Stimulated activated CD4-positive, alpha-beta T cell treated with anti-CD3 and anti-CD28 coated beads, Interleukin-15, amount 100 ng/mL, for 48 hours (primary cell): Measurements from ENCODE around the gene PI3.

ENCODE experiments used
- DNase-seq, 2 donors: peaks; one replicate each; pipeline ENCODE4 v3.0.0-alpha.2; 2020; ENCODE audit warnings: low read depth in 2 of 2

Gene PI3

DNA sequence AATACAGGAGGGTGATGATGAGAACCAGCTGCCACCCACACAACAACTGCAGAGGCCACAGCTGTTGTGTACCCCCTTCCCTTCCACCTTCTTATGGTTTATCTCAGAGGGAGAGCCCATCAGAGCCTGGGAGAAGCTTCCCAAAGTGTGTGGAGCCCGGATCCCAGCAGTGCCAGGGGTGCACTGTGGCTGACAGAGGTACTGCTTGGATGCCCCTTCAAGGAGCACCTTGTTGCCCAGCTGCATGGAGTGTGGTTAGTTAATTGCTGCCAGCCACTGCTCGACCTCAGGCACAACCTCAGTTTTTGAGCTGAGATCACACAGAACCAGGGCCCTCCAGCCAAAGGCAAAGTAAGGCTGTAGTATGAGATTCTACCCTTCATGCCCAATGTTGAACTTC is 13.0 kb downstream of the PI3 start:
- DNase-seq: no peak

DNA sequence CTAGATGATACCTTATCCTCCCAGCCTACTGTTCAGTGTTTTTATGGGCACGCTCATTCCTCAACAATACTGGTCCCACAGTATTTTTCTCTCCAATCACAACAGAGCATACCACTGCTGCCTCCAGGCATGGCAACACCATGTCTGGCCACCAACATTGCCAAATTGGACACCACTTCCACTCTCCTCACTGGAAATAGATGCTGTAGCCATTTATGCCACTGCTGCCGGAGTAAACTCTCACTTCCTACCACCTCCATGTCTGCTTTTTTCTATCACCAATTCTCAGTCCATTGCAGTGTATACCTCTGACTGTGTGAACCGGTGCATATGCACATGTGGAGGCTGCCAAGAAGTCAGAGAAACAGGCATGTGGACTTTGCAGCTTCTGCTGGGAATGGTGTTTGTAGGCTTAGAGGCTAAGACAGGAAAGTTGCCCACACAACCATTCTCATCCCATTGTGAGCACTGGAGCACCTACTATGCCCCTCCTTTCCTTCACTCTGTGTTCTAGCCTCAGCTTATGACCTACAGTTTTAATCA is 14.4 kb downstream of the PI3 start:
- DNase-seq: no peak

DNA sequence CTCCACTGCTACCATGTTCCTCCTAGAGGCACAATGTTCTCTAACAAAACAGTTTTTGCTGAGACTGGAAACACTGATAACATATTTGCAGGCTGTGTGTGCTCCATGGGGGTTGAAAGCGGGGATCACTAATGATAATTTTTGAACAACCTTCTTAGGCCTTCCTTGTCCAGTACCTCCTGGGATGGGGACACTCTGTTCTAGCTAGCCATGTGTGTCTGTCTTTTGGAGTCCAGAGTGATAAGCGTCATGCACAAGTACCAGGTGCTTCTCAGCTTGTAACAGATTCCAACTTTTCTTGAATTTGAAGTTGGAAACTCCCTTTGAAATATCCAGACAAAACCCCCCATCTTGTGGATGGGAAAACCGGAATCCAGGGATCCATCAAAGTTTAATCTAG is 15.2 kb downstream of the PI3 start:
- DNase-seq: no peak

DNA sequence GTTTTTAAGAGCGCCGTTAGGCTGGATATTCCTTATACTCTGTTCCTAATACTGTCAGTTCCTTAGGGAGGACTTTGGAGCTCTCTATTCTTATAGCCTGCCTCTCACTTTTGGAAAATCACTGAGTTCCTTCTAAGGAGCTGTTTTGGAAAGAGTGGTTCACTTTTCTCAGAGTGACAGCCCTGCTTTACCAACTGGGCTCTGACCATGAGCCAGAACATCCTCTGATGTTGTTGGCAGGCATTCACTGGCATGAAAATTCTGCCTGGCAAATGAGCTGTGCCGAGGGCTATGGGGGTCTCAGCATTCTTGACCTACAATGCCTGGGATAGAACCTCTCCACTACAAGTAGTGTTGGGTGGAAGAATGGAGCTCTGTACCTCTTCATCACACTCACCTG is 17.2 kb downstream of the PI3 start:
- DNase-seq: no peak

DNA sequence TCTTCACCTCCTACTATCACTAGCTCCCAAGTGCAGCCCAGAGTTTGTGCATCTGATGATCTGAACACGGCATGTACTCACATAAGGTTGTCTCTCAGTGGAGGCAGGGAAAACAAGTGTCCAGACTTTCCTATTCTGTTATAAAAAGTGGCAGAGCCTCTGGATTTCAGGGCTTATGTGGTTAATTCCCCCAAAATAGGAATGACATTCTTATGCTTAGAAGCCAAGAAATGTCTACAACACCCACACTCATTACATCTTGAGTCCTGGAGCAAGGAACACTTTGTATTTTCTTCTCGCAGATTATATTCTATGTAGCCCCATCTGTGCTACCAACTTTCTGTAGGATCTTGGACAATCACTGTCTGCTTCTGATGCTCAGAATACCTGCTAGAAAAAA is 18.6 kb downstream of the PI3 start:
- DNase-seq: no peak

DNA sequence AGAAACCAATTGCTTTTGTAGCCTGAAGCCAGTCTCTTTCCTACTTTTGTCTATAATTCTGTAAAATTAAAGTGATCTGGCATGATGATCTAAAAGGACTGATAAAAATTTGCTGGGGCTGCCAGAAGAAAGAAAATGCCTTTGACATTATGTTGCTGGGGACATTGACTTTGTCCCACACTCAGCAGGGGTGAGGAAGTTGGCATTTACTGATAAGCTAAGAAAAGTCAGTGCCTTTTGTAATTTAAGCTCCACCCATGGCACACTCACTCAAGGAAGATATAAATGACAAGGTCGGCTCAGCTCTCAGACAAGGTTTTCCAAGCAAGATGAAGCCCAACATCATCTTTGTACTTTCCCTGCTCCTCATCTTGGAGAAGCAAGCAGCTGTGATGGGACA is 32.0 kb downstream of the PI3 start, which contains the start of gene SEMG1:
SEMG1 (plus strand) TSS at position 309 of the 400 bp plus-strand sequence; CDS start at position 330, 21 bp downstream.
- DNase-seq: no peak

DNA sequence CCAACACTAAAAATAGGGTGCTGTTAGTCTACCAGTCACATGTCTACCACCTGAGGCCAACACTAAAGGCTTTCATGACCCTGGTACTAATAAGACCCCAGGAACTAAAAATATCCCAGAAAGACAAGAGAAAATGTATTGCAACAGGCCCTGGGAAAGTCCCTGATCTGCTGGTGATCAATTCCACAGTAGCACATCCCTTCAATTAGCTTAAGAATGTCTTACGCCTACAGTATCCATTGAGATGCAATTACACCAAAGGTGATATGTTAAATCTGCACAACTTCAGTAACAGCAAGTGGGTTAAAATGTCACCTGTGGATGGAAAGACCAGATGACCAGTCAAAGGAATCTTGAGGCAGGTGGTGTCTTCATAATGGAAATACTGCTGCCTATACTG is 35.2 kb downstream of the PI3 start:
- no peak for DNase-seq

DNA sequence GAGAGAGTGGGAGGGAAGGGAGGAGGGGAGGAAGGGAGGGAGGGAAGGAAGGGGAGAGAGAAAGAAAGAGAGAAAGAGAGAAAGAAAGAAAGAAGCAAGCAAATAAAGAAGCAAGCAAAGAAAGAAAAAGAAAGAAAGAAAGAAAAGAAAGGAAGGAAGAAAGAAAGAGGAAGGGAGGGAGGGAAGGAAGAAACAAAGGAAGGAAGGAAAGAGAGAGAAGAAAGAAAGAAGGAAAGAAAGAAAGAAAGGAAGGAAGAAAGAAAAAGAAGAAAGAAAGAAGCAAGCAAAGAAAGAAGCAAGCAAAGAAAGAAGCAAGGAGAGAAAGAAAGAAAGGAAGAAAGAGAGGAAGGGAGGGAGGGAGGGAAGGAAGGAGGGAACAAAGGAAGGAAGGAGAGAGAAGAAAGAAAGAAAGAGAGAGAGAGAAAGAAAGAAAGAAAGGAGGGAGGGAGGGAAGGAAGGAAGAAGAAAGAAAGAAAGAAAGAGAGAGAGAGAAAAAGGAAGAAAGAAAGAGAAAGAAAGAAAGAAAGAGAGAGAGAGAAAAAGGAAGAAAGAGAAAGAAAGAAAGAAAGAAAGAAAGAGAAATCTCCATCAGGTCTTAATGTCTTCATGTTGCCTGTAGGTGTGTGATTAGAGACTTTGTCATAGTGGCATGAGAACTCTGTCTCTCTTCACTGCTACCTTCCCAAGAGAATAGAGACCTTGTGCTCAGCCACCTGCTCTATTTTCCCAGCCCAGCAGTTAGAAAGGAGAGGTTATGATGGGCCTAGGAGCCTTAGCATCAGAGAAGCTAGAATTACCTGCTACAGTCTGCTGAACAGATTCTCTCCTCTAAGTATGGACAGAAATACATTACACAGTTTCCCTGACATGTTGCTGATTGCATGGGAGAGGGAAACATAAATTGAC is 37.1 kb downstream of the PI3 start:
- no peak for DNase-seq

DNA sequence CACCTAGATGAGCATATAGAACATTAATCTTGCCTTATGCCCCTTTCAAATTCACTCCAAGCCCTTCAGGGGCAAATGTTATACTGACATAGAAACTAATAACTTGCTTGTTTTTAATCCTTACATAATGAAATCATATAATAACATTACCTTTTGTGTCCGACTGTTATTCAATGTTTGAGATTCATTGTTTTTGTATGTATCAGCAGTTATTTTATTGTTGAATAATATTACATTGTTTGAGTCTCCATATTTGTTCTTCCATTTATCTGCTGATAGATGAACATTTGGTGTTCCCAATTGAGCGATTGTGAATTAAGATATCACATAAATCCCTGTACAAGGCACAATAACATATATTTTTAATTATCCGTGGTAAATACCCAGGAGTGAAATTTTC is 38.1 kb downstream of the PI3 start:
- no peak for DNase-seq

DNA sequence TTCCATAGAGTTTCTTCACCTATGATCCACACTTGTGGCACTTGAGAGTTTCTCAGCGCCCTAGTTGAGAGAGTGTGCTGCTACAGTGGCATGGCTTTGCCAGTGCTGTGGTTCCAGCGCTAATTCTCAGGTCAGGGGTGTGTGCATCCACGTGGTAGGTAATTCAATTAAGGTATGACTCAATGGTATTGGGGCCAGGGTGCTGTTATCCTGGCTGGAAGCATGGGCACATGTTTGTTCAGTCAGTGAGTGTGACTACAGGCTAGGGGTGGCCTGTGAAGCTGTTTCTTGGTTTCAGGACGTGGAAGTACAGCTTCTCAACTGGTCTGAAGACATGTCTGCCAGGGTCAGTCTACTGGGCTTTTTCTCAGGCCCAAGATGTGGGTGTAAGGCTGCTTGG is 43.4 kb downstream of the PI3 start:
- no peak for DNase-seq

DNA sequence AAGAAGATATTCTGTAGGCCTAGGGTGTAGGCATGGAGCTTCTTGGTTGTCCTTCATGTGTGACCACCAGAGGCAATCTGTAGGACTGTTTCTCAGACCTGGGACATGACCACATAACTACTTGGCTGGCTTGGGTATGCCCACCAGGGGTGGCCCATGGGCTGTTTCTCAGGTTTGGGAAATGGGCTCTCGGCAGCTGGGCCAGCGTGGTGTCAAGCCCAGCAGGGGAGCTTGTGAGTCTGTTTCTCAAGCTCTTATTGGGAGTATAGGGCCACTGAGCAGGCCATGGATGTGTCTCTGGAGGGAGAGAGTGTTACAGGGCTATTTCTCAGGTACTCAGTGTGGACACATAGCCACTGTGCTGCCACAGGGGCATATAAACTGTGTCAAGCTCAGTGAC is 43.9 kb downstream of the PI3 start:
- DNase-seq: no peak

DNA sequence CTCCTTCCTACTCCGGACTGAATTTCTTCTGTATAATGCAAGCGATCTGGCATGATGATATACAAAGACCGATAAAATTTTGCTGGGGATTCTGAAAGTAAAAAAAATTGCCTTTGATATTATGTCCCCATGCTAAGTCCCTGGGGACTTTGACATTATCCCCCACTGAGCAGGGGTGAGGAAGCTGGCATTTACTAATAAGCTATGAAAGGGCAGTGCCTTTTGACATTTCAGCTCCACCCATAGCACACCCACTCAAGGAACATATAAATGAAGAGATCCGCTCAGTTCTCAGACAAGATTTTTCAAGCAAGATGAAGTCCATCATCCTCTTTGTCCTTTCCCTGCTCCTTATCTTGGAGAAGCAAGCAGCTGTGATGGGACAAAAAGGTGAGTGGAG is 46.4 kb downstream of the PI3 start, which contains the start of gene SEMG2:
SEMG2 (plus strand) TSS at position 298 of the 400 bp plus-strand sequence; CDS start at position 315, 17 bp downstream.
- no peak for DNase-seq

DNA sequence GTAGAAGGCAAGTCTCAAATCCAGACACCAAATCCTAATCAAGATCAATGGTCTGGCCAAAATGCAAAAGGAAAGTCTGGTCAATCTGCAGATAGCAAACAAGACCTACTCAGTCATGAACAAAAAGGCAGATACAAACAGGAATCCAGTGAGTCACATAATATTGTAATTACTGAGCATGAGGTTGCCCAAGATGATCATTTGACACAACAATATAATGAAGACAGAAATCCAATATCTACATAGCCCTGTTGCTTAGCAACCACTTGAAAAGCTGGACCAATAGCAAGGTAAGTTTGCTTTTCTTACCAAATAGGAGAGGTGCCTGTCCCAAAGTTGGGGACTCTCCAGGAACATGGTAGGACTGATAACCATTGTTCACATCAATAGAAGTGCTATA is 48.4 kb downstream of the PI3 start:
- DNase-seq: no peak
